HG03565 (cell line): ENCODE results near the gene HLF.
"Not testable (repeated sequence)": the region's sequence is repeated elsewhere in the genome, so short reads cannot be mapped to it uniquely, and the experiment has no call there.

ENCODE experiments used
- ATAC-seq: cut with Tn5 transposase; IDR thresholded peaks from one replicate; pipeline ENCODE4 v1.9.1; 2021; ENCODE audit warnings: mild to moderate bottlenecking, moderate library complexity; ENCODE audit not compliant: unreplicated experiment

HLF gene

DNA sequence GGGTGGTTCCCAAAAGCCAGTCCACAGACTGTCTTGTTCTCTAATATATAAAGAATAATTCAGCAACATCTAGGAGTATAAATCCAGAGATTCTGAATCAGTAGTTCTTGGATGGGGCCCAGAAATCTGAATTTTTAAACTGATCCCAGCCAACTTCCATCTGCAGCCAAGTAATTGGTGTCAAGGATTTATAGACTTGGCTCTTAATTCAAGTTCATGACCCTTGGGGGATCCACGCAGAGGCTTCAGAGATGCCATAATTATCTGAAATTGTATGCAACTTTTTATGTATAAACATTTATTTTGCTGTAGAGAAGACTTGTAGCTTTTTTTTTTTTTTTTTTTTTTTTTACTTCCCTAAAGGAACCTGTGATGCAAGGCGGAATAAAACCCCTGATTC, 60.6 kb downstream of the HLF start:
- ATAC-seq: no peak

- ATAC-seq: no peak
Observed at GRCh38 chr17:55326030-55326429, 61.3 kb downstream of the HLF start.

GRCh38 chr17:55327225-55328088, 62.7 kb downstream of the HLF start:
- no peak for ATAC-seq

DNA sequence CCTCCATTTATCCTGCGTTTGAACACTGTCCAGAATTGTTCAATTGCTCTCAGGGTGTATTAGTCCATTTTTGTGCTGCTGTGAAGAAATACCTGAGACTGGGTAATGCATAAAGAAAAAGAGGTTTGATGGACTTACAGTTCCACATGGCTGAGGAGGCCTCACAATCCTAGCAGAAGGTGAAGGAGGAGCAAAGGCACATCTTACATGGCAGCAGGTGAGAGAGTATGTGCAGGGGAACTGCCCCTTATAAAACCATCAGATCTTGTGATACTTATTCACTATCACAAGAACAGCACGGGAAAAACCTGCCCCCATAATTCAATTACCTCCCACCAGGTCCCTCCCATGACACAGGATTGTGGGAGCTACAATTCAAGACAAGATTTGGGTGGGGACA, 63.8 kb downstream of the HLF start:
- ATAC-seq: not testable (repeated sequence)

- ATAC-seq: no peak
Observed at GRCh38 chr17:55330344-55330933, 65.7 kb downstream of the HLF start.

DNA sequence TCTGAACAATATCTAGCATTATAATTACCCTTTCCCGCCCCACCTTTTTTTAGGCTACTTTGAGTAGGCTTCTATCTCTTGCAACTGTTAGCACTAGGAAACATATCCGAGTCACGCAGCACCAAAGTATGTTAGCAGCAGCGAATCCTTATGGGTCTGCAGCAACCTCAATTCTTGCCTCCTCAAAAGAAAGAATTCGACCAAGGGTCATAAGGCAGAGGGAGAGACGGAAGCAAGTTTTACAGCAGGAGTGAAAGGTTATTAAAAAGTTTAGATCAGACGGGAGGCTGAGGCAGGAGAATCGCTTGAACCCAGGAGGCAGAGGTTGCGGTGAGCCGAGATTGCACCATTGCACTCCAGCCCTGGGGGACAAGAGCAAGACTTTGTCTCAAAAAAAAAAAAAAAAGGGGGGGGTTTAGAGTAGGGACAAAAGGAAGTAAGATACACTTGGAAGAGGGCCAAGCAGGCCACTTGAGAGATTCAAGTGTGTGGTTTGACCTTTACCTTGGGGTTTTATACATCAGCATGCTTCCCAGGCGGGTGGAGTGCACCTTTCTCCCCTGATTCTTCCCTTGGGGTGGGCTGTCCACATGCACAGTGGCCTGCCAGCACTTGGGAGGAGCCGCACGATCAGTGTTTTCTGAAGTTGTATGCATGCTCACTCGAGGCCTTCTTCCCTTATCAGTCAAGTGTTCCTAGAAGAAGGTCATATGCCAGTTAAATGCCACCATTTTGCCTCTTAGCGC, 67.7 kb downstream of the HLF start:
- ATAC-seq: no peak

DNA sequence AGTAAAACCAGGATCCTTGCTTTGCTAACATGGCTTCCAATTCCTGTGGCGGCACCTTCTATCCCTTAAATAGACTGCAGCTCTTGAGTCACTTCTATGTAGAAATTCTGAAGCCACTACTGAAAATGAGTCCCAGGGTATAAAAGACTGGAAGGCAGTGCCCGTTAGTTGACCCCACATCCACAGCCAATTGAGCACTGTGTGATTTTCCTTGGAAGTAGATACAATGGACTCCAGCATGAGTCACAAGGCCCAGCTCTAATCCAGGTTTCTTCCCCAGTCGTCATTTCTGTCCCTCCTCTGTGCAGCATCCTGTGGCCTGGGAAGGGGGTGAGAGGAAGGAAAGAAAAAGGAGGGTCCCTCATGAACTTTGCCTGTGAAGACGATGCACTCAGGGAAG, 69.5 kb downstream of the HLF start:
- ATAC-seq: no peak

DNA sequence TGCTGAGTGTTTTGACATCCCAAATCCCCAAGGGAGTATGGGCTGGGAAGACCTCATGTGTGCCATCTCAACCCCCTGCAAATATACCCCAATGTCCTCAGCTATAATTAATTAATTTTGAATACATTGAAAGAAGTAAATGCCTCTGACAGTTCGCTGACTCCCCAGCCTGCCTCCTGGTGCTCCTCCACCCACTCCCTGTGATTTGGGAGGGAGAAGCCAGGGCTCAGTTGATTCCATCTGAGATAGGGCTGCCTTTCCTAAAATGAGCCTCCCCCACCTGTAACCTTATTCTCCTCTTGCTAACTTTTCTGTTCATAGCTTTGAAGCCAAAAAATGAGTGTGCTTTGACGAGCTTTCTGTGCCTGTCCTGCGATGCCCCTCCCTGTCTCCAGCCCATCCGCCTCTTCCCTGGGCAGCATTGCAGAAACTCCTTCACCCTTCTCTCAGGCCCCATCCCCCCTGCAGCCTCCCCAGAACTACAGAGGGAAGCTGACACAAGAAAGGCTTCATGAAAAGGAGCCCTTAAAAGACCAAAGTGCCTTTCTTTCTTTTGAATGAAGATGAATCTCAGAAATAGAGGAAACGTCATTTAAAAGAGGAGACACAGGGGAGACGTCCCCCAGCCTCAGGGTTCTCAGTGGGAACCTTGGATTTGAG, 70.3 kb downstream of the HLF start:
- no peak for ATAC-seq

DNA sequence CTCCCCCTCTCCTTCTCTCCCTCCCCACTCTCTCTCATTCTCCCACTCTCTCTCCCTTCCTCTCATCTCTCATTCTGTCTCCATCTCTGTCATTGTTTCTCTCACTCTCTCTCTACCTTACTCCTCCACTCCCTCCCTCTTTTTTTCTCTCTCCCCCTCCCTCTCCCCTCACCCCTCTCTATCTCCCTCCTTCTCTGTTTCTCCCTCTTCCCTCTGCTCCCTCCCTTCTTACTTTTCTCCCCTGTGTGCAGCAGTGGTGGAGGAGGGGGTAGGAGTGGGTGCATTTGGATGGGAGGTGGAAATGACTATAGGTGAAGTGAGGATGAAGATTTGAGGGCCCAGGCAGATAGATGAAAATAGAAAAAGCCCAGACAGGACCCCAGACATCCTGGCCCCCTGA, 70.9 kb downstream of the HLF start:
- no peak for ATAC-seq

DNA sequence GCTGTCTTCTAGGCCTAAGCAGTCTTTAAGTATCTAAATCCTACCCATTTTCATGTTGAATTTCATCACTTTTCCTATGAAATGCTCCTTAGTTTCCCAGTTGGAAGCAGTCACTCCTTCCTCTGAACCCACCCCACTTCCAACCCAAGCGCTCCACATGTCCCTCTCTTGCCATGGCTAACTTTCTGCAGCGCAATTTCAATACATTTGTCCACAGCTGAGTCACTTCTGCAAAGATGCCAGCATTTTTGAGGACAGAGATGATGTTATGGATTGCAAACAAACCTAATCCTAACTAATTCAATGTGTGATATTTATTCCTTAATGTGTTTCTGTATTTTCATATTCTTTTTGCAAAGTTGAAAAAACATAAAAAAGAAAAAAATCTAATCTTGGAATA, 71.7 kb downstream of the HLF start:
- no peak for ATAC-seq

- no peak for ATAC-seq
Observed at GRCh38 chr17:55340176-55340575, 75.4 kb downstream of the HLF start.

DNA sequence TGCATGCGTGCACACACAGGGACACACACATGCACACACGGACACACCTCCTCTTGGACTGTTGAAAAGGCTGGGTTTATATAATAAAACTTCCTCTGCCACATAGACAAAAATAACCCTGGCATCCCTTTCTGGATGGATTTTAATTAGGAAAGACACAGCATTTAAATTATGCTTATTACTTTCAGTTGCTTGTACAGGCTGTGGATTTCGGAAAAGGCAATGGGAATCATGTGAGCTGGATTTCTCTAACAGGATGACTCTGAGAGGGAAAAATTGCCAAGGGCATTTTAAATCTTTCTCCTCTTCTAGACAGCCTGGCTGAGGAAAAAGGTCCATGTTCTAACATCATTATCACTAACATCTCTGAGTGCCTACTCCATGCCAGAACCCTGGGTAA, 75.9 kb downstream of the HLF start:
- no peak for ATAC-seq

DNA sequence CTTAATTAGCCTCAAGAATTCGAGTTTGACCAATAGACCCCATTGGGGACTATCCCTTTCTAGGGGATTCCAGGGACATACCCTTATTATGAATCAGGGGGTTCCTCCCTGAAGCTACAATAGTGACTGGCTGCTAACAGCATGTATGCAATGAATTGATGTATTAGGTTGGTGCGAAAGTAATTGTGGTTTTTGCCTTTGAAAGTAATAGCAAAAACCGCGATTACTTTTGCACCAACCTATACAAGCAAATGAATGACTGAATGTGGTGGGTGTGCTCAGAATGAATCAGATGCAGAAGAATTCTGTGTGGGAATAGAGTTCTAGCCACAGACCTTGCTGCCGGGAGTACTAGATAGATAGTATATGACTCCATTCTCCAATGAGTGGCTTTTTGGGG, 76.7 kb downstream of the HLF start:
- ATAC-seq: peak; percentile 84

DNA sequence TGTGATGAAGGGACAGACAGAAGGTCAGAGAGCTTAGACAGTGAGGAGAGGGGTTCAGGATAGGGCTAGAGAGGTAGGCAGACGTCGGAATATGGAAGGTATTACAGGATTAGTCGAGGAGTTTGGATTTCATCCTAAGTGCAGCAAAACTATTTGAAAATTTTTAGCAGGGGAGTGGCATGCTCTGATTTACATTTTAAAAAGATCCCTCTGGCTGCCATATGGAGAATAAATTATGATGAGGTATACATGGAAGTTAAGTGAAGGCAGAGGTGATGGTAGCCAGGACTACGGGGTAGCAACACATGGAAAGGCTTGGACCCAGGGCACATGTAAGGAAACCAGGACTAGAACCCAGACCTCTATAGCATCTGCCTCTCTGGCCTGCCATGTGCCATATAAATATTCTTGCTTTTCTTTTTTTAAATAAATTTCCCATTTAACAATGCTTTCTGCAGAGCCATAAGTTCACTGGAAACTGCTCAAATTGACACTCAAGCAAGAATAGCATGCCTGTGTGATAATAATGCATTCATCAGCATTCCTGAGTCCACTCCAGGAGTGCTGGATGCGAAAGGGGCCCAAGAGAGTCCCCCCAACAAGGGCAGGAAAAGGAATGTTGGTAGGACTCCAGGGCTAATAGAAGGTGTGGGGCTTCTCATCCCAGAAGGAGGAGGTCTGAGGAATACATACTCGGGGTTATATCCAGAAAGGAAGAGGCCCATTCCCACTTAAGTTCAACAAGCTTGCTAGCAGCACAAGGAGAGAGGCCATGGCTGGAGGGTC, 78.2 kb downstream of the HLF start:
- ATAC-seq: no peak

DNA sequence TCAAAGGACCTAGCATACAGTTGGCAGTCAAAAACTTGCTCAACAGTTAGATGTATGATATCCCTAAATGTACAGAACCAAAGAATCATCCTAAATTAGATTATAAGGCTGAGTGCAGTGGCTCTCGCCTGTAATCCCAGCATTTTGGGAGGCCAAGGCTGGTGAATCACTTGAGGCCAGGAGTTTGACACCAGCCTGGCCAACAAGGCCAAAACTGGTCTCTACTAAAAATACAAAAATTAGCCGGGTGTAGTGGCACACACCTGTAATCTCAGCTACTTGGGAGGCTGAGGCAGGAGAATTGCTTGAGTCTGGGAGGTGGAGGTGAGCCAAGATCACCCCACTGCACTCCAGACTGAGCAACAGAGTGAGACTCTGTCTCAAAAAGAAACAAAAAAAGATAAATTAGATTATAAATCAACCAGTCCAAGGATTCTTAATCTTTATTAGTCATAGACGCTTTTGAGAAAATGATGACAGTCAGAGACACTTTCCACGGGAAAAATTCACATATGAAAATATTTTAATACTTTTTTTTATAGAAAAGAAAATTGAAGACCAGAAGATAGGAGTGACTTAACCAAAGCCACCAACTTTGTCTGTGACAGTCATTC, 79.2 kb downstream of the HLF start:
- no peak for ATAC-seq

DNA sequence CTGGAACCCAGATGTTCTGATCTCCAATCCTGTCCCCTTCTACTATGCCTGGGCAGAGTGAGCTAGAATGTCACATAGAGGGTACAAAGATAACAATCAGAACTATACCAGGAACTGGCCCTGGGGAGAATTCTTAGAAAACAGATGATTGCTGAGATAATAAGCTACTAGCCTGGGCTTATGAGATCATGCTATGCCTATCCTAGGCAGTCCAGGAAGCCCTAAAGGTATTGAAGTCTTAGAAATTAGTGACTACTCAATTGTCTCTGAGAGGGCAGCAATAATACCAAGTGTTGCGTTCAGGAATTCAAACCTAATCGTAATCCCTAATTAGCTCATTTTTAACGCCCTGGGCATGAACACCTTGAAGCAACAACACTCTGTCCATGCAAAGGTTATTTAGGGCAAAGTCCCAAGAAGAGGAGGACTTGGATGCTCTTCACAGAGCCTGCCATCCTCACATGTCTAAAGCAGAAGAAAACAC, 79.8 kb downstream of the HLF start:
- no peak for ATAC-seq

- no peak for ATAC-seq
Observed at GRCh38 chr17:55345132-55345531, 80.4 kb downstream of the HLF start.

DNA sequence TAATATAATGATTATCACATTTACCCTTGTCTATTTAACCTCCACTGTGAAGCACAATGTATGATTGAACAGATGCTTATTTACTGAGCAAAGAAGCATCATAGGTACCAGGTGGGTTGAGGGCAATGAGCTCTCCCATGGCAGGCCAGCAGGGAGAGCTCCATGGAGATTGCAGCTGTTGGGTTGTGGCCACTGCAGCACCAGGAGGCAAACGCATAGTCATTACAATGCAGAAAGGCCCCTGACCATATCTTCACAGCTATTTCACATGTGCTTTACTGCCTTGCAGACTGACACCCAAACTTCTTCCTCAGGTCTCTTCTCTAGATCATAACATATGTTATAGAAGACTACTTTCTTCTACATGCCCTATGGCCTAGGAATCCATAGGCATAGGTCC, 81.9 kb downstream of the HLF start:
- ATAC-seq: no peak

GRCh38 chr17:55347341-55347740, 82.6 kb downstream of the HLF start:
- ATAC-seq: no peak

DNA sequence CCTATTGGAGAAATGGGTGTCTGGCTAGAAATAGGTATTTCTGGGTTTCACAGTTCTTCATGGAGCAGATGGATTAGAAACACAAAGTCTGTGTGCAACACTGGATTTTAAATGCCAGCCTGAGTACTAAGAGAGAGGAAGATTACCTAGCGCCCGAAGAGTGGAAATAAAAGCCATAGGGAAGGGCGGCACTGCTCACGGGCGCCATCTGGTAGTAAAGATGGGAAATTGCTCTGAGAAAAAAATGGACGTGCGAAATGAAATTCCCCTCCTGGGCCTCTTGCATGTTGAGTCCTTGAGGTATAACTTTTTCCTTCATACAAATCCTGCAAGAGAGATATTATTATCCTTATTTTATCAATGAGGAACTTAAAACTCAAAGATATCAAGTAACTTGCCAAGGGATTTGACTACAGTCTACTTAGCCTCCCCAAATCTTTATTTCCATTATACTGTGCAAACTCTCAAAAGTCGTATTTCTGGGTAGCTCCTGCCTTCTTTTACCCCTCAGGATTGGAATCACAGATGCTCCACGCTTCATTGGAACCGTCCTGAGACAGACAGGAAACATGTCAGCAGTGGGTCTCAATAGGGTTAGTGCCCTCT, 84.1 kb downstream of the HLF start:
- peak; percentile 67 for ATAC-seq
